KMS-11 (cell line): ENCODE measurements around the gene CD46.

ENCODE experiments used
- H2AFZ ChIP-seq: fragments of 200-600 bp; sonication (generic); 2 replicates; pipeline ENCODE4 v1.6.1; 2016; ENCODE audit warnings: antibody characterized with exemption, mixed run types, low read depth
- H3K27ac ChIP-seq: fragments of 200-600 bp; sonication (generic); 2 replicates; pipeline ENCODE4 v1.6.1; 2016; ENCODE audit warnings: mild to moderate bottlenecking, mixed run types
- H3K27me3 ChIP-seq: fragments of 200-600 bp; sonication (generic); 2 replicates; pipeline ENCODE4 v1.6.1; 2017; ENCODE audit warnings: mild to moderate bottlenecking, low read depth, mixed run types, moderate library complexity; ENCODE audit not compliant: insufficient read depth
- H3K36me3 ChIP-seq: fragments of 200-600 bp; sonication (generic); 2 replicates; pipeline ENCODE4 v1.6.1; 2017; ENCODE audit warnings: mild to moderate bottlenecking, mixed run types; ENCODE audit not compliant: insufficient read depth
- H3K4me1 ChIP-seq: fragments of 200-600 bp; sonication (generic); 2 replicates; pipeline ENCODE4 v1.6.1; 2016; ENCODE audit warnings: mild to moderate bottlenecking, low read depth, mixed run types; ENCODE audit not compliant: poor library complexity, severe bottlenecking
- H3K4me2 ChIP-seq: fragments of 200-600 bp; sonication (generic); 2 replicates; pipeline ENCODE4 v1.7.0; 2016; ENCODE audit warnings: mild to moderate bottlenecking, mixed run types
- H3K4me3 ChIP-seq: fragments of 200-600 bp; sonication (generic); IDR thresholded peaks from 2 replicates; pipeline ENCODE4 v1.6.1; 2017; ENCODE audit warnings: low read depth, low read length, mixed read lengths; ENCODE audit not compliant: insufficient read depth
- H3K79me2 ChIP-seq: fragments of 200-600 bp; sonication (generic); 2 replicates; pipeline ENCODE4 v1.6.1; 2016; ENCODE audit warnings: low read depth, mixed run types; ENCODE audit not compliant: insufficient read depth
- H3K9ac ChIP-seq: fragments of 200-600 bp; sonication (generic); 2 replicates; pipeline ENCODE4 v1.6.1; 2016; ENCODE audit warnings: mild to moderate bottlenecking, mixed run types
- H4K20me1 ChIP-seq: fragments of 200-600 bp; sonication (generic); 2 replicates; pipeline ENCODE4 v1.6.1; 2016; ENCODE audit warnings: mild to moderate bottlenecking, mixed run types; ENCODE audit not compliant: insufficient read depth
- CTCF ChIP-seq: fragments of 200-600 bp; sonication (generic); conservative IDR thresholded peaks from 2 replicates; pipeline ENCODE4 v1.6.1; 2017; ENCODE audit warnings: low read depth, mild to moderate bottlenecking, antibody characterized with exemption, low read length, moderate library complexity, mixed read lengths

CD46 gene

GRCh38 chr1:207808322-207808705, 56.5 kb downstream of the CD46 start:
- no peak overlapping the region for H3K4me3 ChIP-seq
- H3K4me1 ChIP-seq, result peaks cover 23% of the 10 kb centered on the region
- H2AFZ ChIP-seq, result no peak overlapping the region
- no peaks in the 10 kb centered on the region for H4K20me1 ChIP-seq
- H3K27ac ChIP-seq, result no peak overlapping the region
- no peak overlapping the region for H3K4me2 ChIP-seq
- H3K9ac ChIP-seq, result no peak overlapping the region
- peaks cover 8% of the 10 kb centered on the region; the same call in 1 of the 2 replicates for H3K79me2 ChIP-seq
- H3K27me3 ChIP-seq, result no peaks in the 10 kb centered on the region
- peaks cover 14% of the 10 kb centered on the region; the same call in 1 of the 2 replicates for H3K36me3 ChIP-seq
- TF ChIP-seq CTCF, result no peak

GRCh38 chr1:207808911-207809555, 57.2 kb downstream of the CD46 start:
- no peaks in the 10 kb centered on the region for H4K20me1 ChIP-seq
- H3K9ac ChIP-seq, result no peak overlapping the region
- H3K27ac ChIP-seq, result no peak overlapping the region
- H3K4me2 ChIP-seq, result no peak overlapping the region
- H3K4me3 ChIP-seq, result no peak overlapping the region
- no peak for TF ChIP-seq CTCF
- no peak overlapping the region for H2AFZ ChIP-seq
- no peaks in the 10 kb centered on the region for H3K27me3 ChIP-seq
- H3K79me2 ChIP-seq, result peaks cover 13% of the 10 kb centered on the region; the same call in 1 of the 2 replicates
- peaks cover 23% of the 10 kb centered on the region for H3K4me1 ChIP-seq
- peaks cover 16% of the 10 kb centered on the region; the same call in 1 of the 2 replicates for H3K36me3 ChIP-seq

- H3K9ac ChIP-seq, result no peak overlapping the region
- H3K27ac ChIP-seq, result no peak overlapping the region
- peaks cover 16% of the 10 kb centered on the region; the same call in 1 of the 2 replicates for H3K36me3 ChIP-seq
- H4K20me1 ChIP-seq, result no peaks in the 10 kb centered on the region
- no peak for TF ChIP-seq CTCF
- H3K4me2 ChIP-seq, result no peak overlapping the region
- no peak overlapping the region for H2AFZ ChIP-seq
- peaks cover 23% of the 10 kb centered on the region for H3K4me1 ChIP-seq
- peaks cover 13% of the 10 kb centered on the region; the same call in 1 of the 2 replicates for H3K79me2 ChIP-seq
- no peaks in the 10 kb centered on the region for H3K27me3 ChIP-seq
- H3K4me3 ChIP-seq, result no peak overlapping the region
These were observed 58.3 kb downstream of the CD46 start for GRCh38 chr1:207810173-207810572.

- Histone ChIP-seq H3K27me3 (no peaks in the 10 kb centered on the region), H4K20me1 (no peaks in the 10 kb centered on the region), H3K79me2 (peaks cover 13% of the 10 kb centered on the region; the same call in 1 of the 2 replicates), H3K27ac (no peak overlapping the region), H3K4me3 (no peak overlapping the region), H3K9ac (no peak overlapping the region), H3K4me1 (peaks cover 29% of the 10 kb centered on the region), H3K4me2 (no peak overlapping the region), H3K36me3 (peaks cover 13% of the 10 kb centered on the region; the same call in 1 of the 2 replicates), H2AFZ (no peak overlapping the region)
- TF ChIP-seq CTCF, result no peak
These were observed 58.9 kb downstream of the CD46 start for GRCh38 chr1:207810606-207811295.
